Liver (tissue), 3 donors: Measurements from ENCODE around the gene MOB1B.

Source experiments
- EGR1 ChIP-seq, 2 donors: IDR thresholded peaks; 2 replicates each; pipeline ENCODE4 v1.6.1; 2016 to 2018; ENCODE audit warnings: antibody characterized with exemption in 2 of 2, low read depth in 2 of 2
- GABPA ChIP-seq, 2 donors: IDR thresholded peaks in 1 of 2; conservative IDR thresholded peaks in 1 of 2; 2 replicates each; pipeline ENCODE4 v1.6.1; 2016; ENCODE audit warnings: antibody characterized with exemption in 2 of 2, mild to moderate bottlenecking in 1 of 2, moderate library complexity in 1 of 2
- HNF4A ChIP-seq, 2 donors: conservative IDR thresholded peaks; 2 replicates each; pipeline ENCODE4 v1.6.1; 2016; ENCODE audit warnings: antibody characterized with exemption in 2 of 2, mild to moderate bottlenecking in 2 of 2
- JUND ChIP-seq, 2 donors: IDR thresholded peaks; 2 replicates each; pipeline ENCODE4 v1.6.1; 2016; ENCODE audit warnings: antibody characterized with exemption in 2 of 2
- NR2F2 ChIP-seq: IDR thresholded peaks from 2 replicates; pipeline ENCODE4 v1.6.1; 2016; ENCODE audit warnings: antibody characterized with exemption
- RAD21 ChIP-seq, 2 donors: IDR thresholded peaks; 2 replicates each; pipeline ENCODE4 v1.6.1; 2016; ENCODE audit warnings: antibody characterized with exemption in 2 of 2, mild to moderate bottlenecking in 2 of 2
- RXRA ChIP-seq, 2 donors: IDR thresholded peaks; 2 replicates each; pipeline ENCODE4 v1.6.1; 2017 to 2018; ENCODE audit warnings: antibody characterized with exemption in 2 of 2, mild to moderate bottlenecking in 1 of 2
- SP1 ChIP-seq: IDR thresholded peaks from 2 replicates; pipeline ENCODE4 v1.6.1; 2018; ENCODE audit warnings: antibody characterized with exemption, mild to moderate bottlenecking
- TAF1 ChIP-seq: conservative IDR thresholded peaks from 2 replicates; pipeline ENCODE4 v1.6.1; 2016; ENCODE audit warnings: antibody characterized with exemption, mild to moderate bottlenecking
- YY1 ChIP-seq: IDR thresholded peaks from 2 replicates; pipeline ENCODE4 v1.6.1; 2016; ENCODE audit warnings: antibody characterized with exemption, mild to moderate bottlenecking
- TF ChIP-seq, protein P1 (sequence below): fragments of 150-350 bp; IDR thresholded peaks from 2 replicates; pipeline ENCODE4 v1.5.1; 2017; ENCODE audit warnings: improper control_type of control experiment, low read depth, low read length; ENCODE audit not compliant: missing input control
- TF ChIP-seq, protein P2 (sequence below): IDR thresholded peaks from 2 replicates; pipeline ENCODE4 v1.6.1; 2016; ENCODE audit warnings: antibody characterized with exemption, mild to moderate bottlenecking
- TF ChIP-seq, protein P3 (sequence below): IDR thresholded peaks from 2 replicates; pipeline ENCODE4 v1.6.1; 2016; ENCODE audit warnings: antibody characterized with exemption
- TF ChIP-seq, protein P4 (sequence below): IDR thresholded peaks from 2 replicates; pipeline ENCODE4 v1.6.1; 2016; ENCODE audit warnings: antibody characterized with exemption
- donor health status: healthy.
- donor health status: healthy.

DNA sequence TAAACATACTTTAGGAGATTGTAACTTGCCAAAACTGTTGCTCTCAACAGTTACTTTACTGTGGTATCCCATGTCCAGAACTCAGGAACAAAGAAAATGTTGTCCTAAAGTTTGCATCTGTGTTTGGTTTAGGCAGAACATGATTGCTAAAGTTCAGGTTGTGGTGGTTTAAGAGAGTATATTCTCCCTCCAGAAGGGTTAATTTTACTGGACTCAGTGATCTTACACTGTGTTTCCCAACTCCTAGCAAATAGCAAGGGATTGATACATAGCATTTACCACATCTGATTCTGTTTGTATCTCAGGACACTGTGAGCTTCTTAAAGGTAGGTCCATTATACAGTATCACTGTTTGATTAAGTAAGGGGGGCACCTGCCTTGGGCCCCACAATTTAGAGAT is 78.0 kb downstream of the MOB1B start:
- TF ChIP-seq, protein P1, sequence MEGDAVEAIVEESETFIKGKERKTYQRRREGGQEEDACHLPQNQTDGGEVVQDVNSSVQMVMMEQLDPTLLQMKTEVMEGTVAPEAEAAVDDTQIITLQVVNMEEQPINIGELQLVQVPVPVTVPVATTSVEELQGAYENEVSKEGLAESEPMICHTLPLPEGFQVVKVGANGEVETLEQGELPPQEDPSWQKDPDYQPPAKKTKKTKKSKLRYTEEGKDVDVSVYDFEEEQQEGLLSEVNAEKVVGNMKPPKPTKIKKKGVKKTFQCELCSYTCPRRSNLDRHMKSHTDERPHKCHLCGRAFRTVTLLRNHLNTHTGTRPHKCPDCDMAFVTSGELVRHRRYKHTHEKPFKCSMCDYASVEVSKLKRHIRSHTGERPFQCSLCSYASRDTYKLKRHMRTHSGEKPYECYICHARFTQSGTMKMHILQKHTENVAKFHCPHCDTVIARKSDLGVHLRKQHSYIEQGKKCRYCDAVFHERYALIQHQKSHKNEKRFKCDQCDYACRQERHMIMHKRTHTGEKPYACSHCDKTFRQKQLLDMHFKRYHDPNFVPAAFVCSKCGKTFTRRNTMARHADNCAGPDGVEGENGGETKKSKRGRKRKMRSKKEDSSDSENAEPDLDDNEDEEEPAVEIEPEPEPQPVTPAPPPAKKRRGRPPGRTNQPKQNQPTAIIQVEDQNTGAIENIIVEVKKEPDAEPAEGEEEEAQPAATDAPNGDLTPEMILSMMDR: no peak
- no peak for TF ChIP-seq TAF1
- no peak for TF ChIP-seq RAD21 (IDR thresholded peaks at IDR 0.05)
- TF ChIP-seq, protein P2, sequence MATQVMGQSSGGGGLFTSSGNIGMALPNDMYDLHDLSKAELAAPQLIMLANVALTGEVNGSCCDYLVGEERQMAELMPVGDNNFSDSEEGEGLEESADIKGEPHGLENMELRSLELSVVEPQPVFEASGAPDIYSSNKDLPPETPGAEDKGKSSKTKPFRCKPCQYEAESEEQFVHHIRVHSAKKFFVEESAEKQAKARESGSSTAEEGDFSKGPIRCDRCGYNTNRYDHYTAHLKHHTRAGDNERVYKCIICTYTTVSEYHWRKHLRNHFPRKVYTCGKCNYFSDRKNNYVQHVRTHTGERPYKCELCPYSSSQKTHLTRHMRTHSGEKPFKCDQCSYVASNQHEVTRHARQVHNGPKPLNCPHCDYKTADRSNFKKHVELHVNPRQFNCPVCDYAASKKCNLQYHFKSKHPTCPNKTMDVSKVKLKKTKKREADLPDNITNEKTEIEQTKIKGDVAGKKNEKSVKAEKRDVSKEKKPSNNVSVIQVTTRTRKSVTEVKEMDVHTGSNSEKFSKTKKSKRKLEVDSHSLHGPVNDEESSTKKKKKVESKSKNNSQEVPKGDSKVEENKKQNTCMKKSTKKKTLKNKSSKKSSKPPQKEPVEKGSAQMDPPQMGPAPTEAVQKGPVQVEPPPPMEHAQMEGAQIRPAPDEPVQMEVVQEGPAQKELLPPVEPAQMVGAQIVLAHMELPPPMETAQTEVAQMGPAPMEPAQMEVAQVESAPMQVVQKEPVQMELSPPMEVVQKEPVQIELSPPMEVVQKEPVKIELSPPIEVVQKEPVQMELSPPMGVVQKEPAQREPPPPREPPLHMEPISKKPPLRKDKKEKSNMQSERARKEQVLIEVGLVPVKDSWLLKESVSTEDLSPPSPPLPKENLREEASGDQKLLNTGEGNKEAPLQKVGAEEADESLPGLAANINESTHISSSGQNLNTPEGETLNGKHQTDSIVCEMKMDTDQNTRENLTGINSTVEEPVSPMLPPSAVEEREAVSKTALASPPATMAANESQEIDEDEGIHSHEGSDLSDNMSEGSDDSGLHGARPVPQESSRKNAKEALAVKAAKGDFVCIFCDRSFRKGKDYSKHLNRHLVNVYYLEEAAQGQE: no peak
- TF ChIP-seq, protein P3, sequence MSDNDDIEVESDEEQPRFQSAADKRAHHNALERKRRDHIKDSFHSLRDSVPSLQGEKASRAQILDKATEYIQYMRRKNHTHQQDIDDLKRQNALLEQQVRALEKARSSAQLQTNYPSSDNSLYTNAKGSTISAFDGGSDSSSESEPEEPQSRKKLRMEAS: no peak
- no peak for TF ChIP-seq YY1
- no peak for TF ChIP-seq JUND (IDR thresholded peaks at IDR 0.05)
- TF ChIP-seq GABPA (IDR thresholded peaks at IDR 0.05 in 1 of 2, conservative IDR thresholded peaks at IDR 0.05 in 1 of 2): no peak
- no peak for TF ChIP-seq SP1
- TF ChIP-seq, protein P4, sequence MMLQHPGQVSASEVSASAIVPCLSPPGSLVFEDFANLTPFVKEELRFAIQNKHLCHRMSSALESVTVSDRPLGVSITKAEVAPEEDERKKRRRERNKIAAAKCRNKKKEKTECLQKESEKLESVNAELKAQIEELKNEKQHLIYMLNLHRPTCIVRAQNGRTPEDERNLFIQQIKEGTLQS: no peak
- no peak for TF ChIP-seq HNF4A (conservative IDR thresholded peaks at IDR 0.05)
- no peak for TF ChIP-seq EGR1 (IDR thresholded peaks at IDR 0.05; ENCODE audit: low read depth in 2 of 2)
- TF ChIP-seq RXRA (IDR thresholded peaks at IDR 0.05): no peak
- TF ChIP-seq NR2F2: no peak
